HEK293T (cell line): ENCODE data around the gene TPSAB1.

Source experiments
- ARNT ChIP-seq: fragments of 450-650 bp; IDR thresholded peaks from 2 replicates; pipeline ENCODE4 v1.6.1; 2017; ENCODE audit warnings: mild to moderate bottlenecking
- BHLHE40 ChIP-seq: fragments of 450-650 bp; IDR thresholded peaks from 2 replicates; pipeline ENCODE4 v1.6.1; 2016; ENCODE audit warnings: mild to moderate bottlenecking, moderate library complexity, borderline replicate concordance
- ELF4 ChIP-seq: fragments of 450-650 bp; IDR thresholded peaks from 2 replicates; pipeline ENCODE4 v1.6.1; 2017; ENCODE audit warnings: antibody characterized with exemption
- FOXA1 ChIP-seq: fragments of 450-650 bp; IDR thresholded peaks from 2 replicates; pipeline ENCODE4 v1.6.1; 2016; ENCODE audit warnings: mild to moderate bottlenecking
- FOXK2 ChIP-seq: fragments of 450-650 bp; IDR thresholded peaks from 2 replicates; pipeline ENCODE4 v1.6.1; 2016; ENCODE audit warnings: mild to moderate bottlenecking
- FOXM1 ChIP-seq: fragments of 450-650 bp; IDR thresholded peaks from 2 replicates; pipeline ENCODE4 v1.6.1; 2017; ENCODE audit warnings: mild to moderate bottlenecking, borderline replicate concordance
- L3MBTL2 ChIP-seq: fragments of 450-650 bp; conservative IDR thresholded peaks from 2 replicates; pipeline ENCODE4 v1.6.1; 2016; ENCODE audit warnings: mild to moderate bottlenecking
- SP1 ChIP-seq: fragments of 450-650 bp; IDR thresholded peaks from 2 replicates; pipeline ENCODE4 v1.6.1; 2017
- TARDBP ChIP-seq: fragments of 450-650 bp; IDR thresholded peaks from 2 replicates; pipeline ENCODE4 v1.6.1; 2016
- ZNF384 ChIP-seq: fragments of 450-650 bp; IDR thresholded peaks from 2 replicates; pipeline ENCODE4 v1.6.1; 2016

DNA sequence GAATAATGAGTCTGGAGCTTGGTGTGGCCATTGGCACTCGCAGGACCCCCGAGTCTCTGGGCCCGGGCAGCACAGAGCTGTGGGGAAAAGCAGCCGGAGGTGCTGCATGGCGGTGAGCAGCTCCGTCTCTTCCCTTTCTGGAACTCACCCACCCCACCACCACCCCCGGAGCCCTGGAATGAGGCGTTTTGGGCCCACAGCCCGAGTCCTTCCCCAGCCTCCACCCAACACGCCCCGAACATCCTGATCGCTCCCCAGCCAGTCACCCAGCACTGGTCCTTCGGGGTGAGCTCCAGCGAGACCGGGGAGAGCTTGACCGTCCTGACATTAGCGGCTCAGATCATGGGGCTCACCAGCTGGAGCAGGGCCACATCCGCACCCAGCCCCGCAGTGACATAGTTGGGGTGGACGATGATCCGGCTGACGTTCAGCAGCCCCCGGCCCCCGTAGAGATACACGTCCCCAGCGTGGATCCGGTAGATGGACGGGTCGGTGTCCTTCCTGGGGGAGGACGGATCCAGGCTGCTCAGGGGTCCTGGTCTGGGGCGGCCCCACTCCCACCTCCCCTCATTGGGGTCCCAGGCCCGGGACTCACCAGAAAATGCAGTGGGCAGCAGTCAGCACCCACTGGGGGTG, 21.8 kb downstream of the TPSAB1 start:
- no peak for TF ChIP-seq BHLHE40
- TF ChIP-seq FOXK2 = no peak
- TF ChIP-seq ELF4 = no peak
- no peak for TF ChIP-seq ZNF384
- no peak for TF ChIP-seq ARNT
- no peak for TF ChIP-seq FOXM1
- TF ChIP-seq TARDBP = no peak
- TF ChIP-seq L3MBTL2 = no peak
- no peak for TF ChIP-seq SP1
- TF ChIP-seq FOXA1 = no peak
